HK-2 (cell line): ENCODE data around the gene SMURF1.
A peak's percentile ranks its signal among the peaks of the same experiment; 100 is the strongest.

Source experiments
- DNase-seq: peaks from one replicate; pipeline ENCODE4 v3.0.0-alpha.2; 2018; ENCODE audit not compliant: unreplicated experiment

Gene SMURF1

DNA sequence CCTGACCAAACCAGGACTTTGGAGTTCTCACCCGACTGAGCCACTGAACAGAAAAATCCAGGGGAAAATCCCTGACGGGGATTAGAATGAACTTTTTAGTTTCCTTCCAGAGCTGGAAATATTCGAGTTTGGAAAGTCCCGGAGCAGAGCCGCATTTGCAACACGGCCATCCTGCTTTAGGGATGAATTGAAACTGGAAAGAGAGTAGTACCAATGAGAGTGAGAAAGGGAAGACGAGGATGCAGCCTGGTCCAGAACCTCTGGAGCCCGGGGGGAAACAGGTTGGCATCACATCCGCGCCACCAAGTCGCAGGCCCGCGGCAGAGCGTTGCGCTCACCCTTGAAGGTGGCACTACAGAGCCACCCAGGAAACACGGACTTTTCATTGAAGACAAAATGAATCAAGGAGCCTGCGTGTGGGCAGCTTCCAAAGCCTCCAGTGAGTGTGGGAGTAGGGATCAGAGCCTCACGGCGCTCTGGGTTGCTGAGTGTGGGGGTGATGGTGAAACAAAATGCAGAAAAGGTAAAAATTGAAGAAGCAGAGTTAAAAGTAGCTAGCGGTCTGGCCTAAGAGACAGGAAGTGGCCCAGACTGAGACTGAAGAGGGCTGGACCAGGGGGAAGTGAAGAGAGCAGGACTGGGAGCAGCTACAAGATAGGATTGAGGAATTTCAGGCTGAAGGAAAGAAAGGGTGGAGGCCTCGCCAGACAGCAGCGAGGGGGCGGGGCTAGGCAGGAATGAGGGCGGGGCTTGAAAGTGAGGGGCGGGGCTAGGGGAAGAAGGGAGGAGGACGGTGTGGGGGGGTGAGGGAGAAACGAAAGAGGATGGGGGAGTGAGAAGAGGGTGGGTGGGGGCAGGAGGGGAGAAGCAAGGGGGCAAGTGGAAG lies 1.8 kb downstream of the SMURF1 start:
- peak; percentile 84 for DNase-seq

DNA sequence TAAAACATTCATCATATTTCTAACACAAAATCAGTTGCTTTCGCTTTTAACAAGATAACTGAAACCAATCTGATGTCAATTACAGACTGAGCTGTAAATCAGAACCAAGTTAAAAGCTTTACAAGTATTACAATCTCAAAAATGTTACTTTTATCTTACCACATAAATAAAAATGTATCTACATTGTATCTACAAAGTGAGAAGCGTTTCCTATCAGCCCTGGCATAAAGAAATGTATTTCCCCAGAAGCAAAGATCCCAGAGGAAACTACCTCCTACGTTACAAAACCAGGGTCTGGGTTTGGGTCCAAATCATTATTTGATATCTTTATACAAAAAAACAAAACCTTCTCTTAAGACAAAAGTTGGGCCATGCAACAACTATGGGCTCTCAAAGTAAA lies 2.6 kb downstream of the SMURF1 start:
- no peak for DNase-seq

DNA sequence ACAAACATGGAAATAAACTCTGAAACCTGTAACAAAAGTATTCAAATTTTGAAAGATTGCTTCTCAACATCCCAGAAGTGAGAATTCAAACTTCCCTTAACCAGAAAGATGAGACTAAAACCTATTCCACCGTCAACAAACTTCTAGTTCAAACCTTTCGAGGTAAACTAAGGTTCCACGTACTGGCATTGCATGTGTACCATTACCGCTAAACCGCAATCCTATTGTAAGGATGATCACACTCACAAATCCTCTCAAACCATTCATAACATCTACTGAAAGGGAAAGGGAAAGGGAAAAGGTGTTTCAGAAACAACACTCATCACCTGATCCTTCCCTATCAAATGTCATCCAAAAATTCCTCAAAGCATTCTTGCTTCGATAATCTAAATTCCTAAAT lies 3.1 kb downstream of the SMURF1 start:
- DNase-seq, result no peak

DNA sequence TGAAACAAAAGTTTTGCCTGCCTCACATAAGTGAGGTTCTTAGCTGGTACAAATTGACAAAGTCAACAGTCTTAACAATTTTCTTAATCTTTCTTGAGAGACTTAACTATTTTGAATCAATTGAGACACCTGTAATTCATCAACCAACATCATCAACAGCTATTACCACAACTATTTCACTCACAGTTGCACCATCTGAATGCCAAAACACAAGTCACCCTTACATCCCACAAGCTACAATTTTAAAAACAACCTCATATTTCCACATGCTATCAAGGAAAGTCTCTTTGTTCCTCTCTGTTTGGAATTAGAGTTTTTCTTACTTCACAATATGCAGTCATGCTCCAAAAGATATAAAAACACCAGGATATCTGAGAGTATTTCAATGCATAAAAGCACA lies 4.9 kb downstream of the SMURF1 start:
- DNase-seq, result no peak

DNA sequence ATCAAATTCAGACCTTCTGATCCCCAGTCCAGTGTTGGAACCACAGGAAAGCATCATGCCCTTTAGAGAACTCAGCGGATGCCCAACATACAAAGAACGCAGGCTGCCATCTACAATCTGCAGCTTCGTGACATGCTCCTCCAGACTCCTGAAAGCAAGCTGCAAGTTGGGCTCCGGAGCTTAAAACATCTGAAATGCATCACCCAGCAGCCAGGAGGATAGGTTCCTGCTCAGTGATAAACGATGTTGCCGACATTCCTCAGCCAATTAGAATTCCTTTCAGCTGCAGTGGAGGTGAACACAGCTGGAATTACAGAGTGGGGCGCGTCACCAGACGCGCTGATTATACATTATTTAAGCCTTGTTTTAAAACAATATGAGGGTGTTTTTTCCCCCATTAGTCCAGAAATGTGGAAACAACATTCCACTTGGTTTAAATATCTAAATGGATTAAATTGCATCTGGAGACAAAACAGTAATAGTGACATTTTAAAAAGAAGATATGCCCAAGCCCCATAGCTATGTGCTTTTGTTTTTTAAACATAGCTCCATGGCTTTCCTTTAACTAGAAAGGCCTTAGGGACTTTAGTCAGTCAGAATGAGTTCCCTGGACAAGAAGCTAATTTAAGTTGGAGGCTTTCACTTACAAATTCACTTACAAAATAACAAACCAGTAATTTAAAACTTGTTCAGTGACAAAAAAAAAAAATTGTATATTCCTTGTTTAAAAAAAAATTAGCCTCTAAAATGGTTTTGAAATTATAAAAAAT lies 6.3 kb downstream of the SMURF1 start:
- DNase-seq, result peak; percentile 33

DNA sequence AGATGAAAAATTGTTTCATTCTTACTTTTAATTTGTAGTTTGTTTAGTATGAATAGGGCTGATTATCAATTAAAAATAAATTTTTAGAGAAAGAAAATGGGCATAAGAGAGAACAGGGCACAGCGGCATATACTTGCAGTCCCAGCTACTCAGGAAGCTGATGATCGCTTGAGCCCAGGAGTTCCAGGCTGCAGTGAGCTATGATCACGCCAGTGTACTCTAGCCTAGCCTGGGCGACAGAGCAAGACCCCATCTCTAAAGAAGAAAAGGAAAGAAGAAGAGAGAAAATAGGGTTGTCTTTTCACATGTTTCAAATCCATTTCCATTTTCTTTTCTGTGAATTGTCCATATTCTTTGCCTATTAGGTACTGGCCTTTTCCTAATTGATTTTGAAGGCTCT lies 8.0 kb downstream of the SMURF1 start:
- DNase-seq, result no peak

DNA sequence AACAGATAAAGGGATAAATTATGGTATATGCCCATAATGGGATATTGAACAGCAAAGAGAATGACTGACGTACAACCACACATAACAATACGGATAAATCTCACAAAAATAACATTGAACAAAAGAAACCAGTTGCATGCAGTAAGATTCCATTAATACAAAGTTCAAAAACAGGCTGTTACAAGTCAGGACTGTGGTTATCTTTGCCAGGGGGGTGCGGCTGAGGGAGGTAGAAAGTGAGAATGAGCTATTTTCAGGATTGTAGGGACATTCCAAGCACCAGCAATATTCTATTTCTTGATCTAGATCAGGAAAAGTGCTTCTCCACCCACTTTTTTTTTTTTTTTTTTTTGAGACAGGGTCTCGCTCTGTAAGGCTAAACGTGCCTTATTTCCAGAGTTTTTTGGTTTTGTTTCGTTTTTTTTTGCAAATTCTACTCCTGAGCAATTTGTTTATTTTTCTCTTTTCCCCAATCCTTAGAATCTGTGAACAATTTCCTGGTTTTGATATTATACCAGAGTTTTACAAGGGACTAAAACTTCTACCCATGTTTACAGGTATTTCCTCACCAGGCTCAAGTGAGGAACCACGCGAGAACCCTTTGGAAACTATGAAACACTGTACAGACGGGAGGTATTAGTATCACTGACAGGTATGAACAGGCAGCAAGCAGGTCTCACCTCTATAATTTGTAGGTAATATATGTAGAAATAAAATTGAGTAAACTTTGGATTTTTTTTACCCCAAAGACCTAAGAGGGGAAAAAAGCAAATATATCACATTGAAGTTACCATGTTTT lies 9.9 kb downstream of the SMURF1 start:
- no peak for DNase-seq

DNA sequence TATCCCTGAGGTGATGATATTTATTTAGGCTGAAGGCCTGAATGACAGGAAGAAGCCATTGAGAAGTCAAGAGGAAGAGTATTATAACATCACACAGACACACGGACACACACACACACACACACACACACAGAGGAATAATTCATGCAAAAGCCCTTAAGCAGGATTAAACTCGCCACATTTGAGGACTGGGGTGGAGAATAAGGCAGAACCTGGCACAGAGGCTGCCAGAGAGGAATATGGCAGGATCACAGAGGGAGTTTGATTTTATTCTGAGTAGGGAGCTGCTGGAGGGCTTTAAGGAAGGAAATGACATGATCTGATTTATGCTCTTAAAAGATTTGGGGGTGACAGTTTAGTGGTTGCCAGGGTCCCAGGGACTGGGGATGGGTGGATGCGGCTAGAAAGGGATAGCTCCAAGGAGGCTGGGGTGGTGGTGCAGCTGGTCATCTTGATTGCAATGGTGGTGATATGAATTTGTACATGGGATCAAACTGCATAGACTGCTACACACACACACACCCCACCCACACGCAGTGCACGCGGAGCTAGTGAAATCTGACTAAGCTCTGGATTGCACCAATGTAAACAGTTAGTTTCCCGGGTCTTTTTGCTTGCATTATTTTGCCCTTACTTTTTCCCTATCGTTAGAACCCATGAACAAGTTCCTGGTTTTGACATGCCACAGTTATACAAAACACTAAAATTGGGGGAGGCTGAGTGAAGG lies 11.2 kb downstream of the SMURF1 start:
- no peak for DNase-seq

DNA sequence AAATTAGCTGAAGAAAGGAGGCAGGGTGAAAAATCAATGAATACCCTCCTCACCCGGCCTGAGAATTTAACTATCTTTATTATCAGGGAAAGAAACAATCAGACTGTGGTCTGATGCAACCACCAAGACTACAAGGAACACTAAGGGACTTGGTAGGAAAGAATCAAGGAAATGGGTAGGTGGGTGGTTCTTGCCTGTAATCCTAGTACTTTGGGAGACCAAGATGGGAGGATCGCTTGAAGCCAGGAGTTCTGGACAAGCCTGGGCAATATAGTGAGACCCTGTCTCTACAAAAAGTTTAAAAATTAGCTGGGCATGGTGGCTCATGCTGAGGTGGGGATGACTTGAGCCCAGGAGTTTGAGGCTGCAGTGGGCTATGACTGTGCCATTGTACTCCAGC lies 12.6 kb downstream of the SMURF1 start:
- no peak for DNase-seq

DNA sequence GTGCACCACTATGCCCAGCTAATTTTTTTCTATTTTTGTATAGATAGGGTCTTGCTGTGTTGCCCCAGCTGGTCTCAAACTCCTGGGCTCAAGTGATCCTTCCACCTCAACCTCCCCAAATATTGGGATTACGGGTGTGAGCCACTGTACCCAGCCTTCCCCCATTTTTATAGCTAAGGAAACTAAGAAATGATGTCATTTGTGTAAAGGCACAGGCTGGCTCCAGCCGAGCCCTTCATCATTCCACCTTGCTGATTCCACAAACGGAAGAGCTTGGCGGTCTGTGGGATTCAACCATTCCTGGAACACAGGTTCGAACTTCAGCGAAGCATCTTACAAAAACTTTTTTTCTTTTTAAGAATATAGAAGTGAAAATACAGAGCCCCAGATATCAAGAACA lies 14.4 kb downstream of the SMURF1 start:
- no peak for DNase-seq

DNA sequence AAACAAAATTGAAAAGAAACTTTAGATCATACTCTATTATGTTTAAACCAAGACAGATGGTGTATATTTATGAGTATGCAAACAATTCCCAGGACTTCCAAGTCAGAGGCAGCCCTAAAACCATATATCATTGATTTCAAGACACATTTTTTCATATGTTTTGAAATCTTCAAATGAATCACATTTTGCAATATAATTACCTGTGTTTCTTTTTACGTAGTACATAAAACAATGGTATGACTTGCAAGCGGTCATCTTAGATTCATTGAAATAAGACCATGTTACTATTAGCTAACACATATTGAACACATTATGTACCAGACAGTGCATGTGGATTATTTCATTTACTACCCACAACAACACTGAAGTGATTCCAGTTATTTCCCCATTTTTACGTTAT lies 14.9 kb downstream of the SMURF1 start:
- DNase-seq, result no peak

DNA sequence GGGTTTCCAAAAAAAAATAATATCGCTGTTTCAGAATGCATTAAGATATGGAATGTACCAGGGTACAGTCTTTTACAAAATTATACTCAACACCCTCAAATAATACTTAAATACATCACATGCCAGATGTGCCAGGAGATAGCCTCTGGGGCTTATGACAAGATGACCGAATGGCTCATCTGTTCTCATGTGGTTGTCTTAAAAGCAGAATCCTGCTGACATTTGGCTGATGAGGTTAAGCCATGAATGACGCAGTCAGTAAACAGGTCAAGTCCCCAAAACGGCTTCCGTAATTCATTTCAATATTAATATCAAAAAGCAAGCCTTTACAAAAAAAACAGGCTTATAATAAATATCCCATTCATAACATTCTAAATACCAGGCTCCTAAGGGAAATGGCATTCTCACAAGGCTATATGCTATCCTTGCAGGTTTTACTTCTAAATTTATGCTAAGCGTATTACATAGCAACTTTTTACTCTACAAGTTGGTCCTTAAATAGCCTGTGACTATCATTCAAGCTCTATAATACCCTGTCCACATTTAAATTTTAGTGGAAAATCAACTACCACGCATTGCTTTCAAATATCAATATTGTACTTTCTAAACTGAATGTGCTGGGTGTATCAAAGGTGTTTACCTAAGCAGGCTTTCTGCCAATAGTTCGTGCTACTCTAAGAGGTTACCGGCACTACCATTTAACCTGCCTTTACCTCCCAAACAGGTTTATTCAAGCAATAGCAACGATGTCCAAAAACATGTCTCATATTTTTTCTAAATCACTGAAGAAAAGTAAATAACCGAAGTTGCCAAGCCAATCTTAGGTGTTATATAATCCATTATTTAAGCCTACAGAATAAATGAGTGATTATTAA lies 15.6 kb downstream of the SMURF1 start:
- DNase-seq, result no peak

DNA sequence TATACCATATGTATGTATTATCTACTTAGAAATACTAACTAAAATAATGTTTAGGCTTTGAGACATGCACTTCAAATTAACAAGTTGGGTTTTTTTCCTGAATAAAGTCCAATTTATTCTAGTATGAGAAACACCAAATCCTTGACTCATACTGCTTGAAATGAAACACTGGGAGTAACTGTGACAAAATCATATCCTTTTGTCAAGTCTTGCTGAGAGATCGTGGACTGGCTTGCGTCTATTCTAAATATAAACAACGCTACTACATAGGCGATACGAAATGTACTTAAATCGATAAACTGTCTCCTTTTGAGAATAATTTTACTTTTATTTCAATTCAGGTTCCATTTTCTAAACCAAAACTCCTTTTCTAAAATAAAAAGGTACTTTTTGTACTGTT lies 16.3 kb downstream of the SMURF1 start:
- DNase-seq, result no peak

DNA sequence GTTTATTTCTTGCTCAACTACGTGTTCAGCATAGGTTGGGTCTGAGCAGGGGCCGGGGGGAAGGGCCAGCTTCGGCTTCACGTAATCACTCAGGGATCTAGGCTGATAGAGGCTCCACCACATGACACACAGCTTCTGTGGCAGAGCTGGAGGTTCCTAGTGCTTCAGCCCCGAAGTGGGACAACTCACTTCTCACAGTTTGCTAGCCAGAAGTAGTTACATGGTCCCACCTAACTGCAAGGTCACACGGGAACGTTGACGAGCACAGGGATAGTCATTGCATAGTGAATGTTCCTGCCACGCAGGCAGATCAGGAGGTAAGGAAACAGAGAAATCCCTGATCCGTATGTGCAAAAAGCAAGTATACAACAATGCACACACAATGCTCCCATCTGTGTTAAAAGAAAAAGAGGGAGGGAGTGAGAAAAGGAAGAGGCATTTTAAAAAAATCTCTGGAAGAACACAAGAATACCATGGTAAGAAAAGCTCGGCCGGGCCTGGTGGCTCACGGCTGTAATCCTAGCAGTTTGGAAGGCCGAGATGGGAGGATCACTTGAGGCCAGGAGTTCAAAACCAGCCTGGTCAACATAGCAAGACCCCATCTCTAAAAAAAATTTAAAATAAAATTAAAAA lies 16.9 kb downstream of the SMURF1 start:
- no peak for DNase-seq

DNA sequence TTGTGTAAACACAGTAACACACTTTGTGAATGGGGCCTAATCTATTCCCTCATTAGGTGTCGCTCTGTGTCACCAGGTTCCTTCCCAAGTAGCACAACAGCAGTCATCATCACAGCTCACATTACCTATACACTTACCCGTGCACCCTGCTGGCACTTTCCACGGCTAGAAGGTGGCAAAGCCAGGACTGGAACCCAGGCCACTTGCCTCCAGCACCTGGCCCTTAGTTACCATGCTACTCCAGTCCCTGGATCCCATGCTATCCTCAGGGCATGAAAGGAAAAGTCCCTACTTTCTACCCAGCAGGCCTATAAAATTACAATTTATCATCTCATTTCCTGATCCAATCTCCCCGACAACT lies 18.4 kb downstream of the SMURF1 start:
- DNase-seq, result no peak

DNA sequence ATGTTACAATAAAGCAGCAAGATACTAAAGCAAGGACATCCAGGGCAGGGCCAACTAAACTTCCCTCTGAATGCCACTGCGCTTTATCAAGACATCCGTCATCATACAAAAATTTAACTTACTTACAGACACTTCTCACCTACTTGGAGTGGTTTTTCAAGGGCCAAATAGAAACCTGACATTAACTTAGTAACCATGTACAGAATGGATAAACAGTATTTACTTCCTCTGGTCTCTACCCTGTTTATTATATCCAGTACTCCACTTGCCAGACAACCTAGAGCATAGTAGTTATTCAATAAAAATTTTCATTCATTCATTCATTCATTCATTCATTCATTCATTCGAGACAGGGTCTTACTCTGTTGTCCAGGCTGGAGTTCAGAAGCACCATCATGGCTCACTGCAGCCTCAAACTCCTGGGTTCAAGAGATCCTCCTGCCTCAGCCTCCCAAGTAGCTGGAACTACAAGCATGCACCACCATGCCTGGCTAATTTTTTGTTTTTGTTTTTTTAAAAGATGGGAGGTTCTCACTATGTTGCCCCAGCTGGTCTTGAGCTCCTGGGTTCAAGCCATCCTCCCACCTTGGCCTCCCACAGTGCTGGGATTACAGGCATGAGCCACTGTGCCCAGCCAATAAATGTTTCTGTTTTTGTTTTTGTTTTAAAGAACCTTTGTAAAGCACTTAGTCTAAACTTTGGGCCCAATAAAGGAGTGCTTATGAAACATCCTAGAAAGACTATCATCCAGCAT lies 19.0 kb downstream of the SMURF1 start:
- DNase-seq, result no peak

DNA sequence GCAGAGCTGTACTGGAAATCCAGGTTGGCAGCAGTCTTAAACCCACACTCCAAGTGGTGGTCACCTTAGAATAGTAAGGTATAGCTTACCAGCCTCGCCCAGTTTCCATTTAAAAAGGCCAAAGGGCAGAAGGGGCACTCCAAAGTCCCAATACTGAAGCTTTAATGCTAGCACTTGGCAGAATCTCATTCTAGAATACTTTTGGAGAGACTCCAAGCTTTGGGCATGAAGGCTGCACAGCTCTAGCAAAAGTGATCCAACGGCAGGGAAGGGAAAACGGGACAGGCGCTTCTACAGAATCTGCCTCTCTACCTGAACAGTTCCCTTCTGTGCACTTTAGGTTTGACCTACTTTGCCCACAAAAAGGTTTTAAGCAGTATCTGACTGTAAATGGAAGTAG lies 19.7 kb downstream of the SMURF1 start:
- DNase-seq, result no peak

DNA sequence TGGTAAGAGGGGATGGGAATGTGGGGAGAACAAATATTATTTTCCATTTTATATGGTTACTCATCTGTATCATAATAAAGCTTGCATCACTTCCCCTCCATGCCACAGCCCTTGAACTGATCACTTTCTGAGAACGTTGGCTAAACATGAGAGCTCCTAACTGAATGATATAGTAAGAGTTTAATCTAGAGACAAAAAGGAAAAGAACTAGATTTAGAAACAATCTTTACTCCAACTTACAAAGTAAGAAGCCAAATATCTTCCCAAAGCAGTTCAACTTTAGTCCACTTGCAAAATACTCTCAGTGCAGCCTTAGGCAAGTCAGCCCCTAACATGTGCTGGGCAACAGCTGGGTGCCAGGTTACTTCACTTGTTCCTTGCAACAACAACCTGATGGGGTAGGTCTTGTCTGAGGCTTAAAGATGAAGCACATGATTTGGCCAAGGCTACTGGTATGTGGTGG lies 20.3 kb downstream of the SMURF1 start:
- no peak for DNase-seq

DNA sequence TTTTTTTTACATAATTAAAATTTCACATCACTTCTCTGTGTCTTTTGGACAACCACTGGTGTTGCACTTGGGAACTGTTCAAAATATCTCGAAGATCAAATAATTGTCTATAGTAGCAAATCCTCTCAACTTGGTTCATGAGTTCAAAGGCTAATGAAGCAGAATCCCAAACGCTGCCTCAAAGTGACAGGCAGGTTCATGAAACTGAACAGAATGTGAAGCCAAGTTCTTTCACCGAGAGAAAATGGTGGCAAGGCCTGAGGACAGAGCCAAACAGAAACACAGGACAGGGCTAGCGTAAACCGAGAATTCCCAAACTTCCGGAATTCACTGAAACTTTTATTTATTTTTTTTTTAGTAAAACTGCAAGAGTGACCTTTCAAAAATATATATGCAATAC lies 21.1 kb downstream of the SMURF1 start:
- no peak for DNase-seq
